Heart right ventricle (tissue), 16 donors: ENCODE data around the gene ARHGAP22. TPM values are rescaled to one million over a fixed set of nuclear protein-coding genes. Genes with fewer than 3 reads are reported as not detected.

Experiments used
- ATAC-seq, 8 donors: fragments of 200-7000 bp; cut with Tn5 transposase; one replicate each; pipeline ENCODE4 v1.9.1; 2020; ENCODE audit warnings: mild to moderate bottlenecking in 8 of 8, moderate library complexity in 8 of 8, moderate number of reproducible peaks in 1 of 8
- DNase-seq, 2 donors: peaks; one replicate each; pipeline ENCODE4 v3.0.0-alpha.2; 2020
- H3K27ac ChIP-seq, 10 donors: fragments of 200-600 bp; sonication (generic) in 2 of 10; one replicate each; pipeline versions ENCODE4 v1.5.0 to v1.8.0; 2020 to 2022; ENCODE audit warnings: mild to moderate bottlenecking in 3 of 10
- H3K27me3 ChIP-seq, 7 donors: fragments of 200-600 bp; one replicate each; pipeline ENCODE4 v1.8.0; 2021 to 2022; ENCODE audit warnings: mild to moderate bottlenecking in 2 of 7
- H3K36me3 ChIP-seq, 9 donors: fragments of 200-600 bp; sonication (generic) in 1 of 9; one replicate each; pipeline versions ENCODE4 v1.5.0 to v1.8.0; 2020 to 2022; ENCODE audit warnings: mild to moderate bottlenecking in 2 of 9
- H3K4me1 ChIP-seq, 9 donors: fragments of 200-600 bp; sonication (generic) in 1 of 9; one replicate each; pipeline versions ENCODE4 v1.5.0 to v1.8.0; 2020 to 2022; ENCODE audit warnings: mild to moderate bottlenecking in 4 of 9
- H3K4me3 ChIP-seq, 10 donors: fragments of 200-600 bp; sonication (generic) in 2 of 10; one replicate each; pipeline versions ENCODE4 v1.5.0 to v1.8.0; 2020 to 2022; ENCODE audit warnings: mild to moderate bottlenecking in 7 of 10, moderate library complexity in 2 of 10
- H3K9me3 ChIP-seq, 11 donors: fragments of 200-600 bp in 10 of 11; sonication (generic) in 2 of 11; one replicate each; pipeline versions ENCODE4 v1.5.0 to v1.8.0; 2013 to 2022; ENCODE audit warnings: mild to moderate bottlenecking in 2 of 11, control low read depth in 1 of 11, moderate library complexity in 1 of 11
- WGBS, 2 donors: extraction: QIAGEN DNeasy Blood & Tissue Kit; methylation state at CpG; one replicate each; pipeline ENCODE4 v1.1.7; 2013; ENCODE audit warnings: inconsistent platforms in 1 of 2; 5-methylcytosine and 5-hydroxymethylcytosine counted together
- intact Hi-C, 10 donors: fragments of 100-400 bp; cut with DNase I; formaldehyde crosslinking; loops; one replicate each; pipeline versions ENCODE4 v1.11.1 to v1.14.2; 2022
- polyA plus RNA-seq, 2 donors: library from polyadenylated mRNA; stranded (reverse); fragments of 200-250 nt; gene quantifications; one replicate each; pipeline ENCODE4 v1.2.3, GENCODE V29; 2013
- total RNA-seq, 10 donors: library from RNA; stranded (reverse); fragmentation: NEBNext Ultra II Directional in 3 of 10; extraction: Animal tissue kit (Norgen Biotek cat#: 25700) in 3 of 10; gene quantifications; one replicate each; pipeline versions ENCODE4 v1.2.1 to v1.2.4, GENCODE V29; 2021 to 2023
- TF ChIP-seq, protein P1 (sequence below), 9 donors: fragments of 200-600 bp; sonication (generic) in 2 of 9; IDR thresholded peaks; one replicate each; pipeline versions ENCODE4 v1.5.0 to v1.8.0; 2021 to 2022; ENCODE audit warnings: antibody characterized with exemption in 9 of 9, mild to moderate bottlenecking in 5 of 9, moderate library complexity in 1 of 9
- donor health status: Arrhythmogenic right ventricular cardiomyopathy.
- donor health status: ischemic (EF 13 %, LVEDD 7.1; RV severe dilation, severe dysfunction).
- donor health status: healthy with polysubstance abuse.
- donor health status: DM: no; HTN: yes; CAD: no.
- donor health status: DM: no; HTN: no; CAD: no.
- donor health status: ischemic (EF 25% LVEDD 6.9; RV normal size, moderate dysfunction).
- donor health status: ischemic (EF 25% LVEDD 5.7; RV mildly dilated, moderate dysfunction).
- donor health status: healthy.
- donor health status: DM: yes; HTN: yes; CAD: no.
- donor health status: Ischemic cardiomyopathy.
- donor health status: ischemic (EF 35%, LVEDD 5.7; RV mildly dilated, moderate dysfunction).
- donor health status: nonischemic (EF 11% LVEDD 7.7; RV severe dilation, severe dysfunction).
- donor health status: DM: yes; HTN: yes; CAD: no.
- donor health status: PGD.
- donor health status: ischemic (EF 29% LVEDD 5.4; RV normal size, mild dysfunction).
- donor health status: nonischemic (EF 23%, LVEDD 6.1; RV moderate dilation, normal function).

The ARHGAP22 gene
- total and polyA plus RNA-seq, 12 donors, result 1.5 to 9.3 (median 2.8) TPM

DNA sequence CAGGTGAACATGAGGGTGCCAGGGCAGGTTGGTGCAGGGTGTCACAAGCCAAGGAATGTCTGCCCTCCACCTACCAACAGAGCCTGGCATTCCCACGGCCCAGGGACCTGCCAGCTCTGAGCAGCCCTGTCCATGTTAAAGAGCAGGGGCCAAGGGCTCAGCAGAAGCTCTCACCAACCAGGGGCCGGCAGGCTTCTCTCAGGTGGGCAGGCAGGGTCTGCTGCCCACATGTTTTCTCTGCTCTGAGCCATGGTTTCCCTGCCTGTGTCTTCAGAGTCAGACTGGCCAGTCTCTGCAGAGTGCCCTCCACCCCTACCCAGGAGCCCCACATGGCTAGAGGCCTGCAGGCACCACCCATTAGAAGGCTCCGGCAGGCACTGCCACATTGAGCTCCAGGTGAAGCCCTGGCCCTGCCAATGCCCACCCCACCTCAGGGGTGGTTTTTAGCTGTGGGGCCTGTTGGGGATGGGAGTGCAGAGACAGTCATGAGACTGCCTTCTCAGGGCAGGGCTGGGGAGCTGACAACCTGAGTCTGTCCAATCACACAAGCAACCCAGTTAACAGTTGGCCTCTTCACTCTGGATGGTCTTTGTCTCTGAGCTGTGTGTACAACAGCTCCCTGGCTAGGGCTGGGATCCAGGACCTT, 135.9 kb downstream of the ARHGAP22 start:
- H3K27ac ChIP-seq, result no peak overlapping the region
- no peaks in the 10 kb centered on the region for H3K36me3 ChIP-seq
- peaks cover 0 to 7% (median 0%) of the 10 kb centered on the region in 11 donors for H3K9me3 ChIP-seq
- ATAC-seq (no peak), DNase-seq (no peak)
- H3K4me1 ChIP-seq, result peaks cover 0 to 40% (median 18%) of the 10 kb centered on the region in 9 donors
- H3K27me3 ChIP-seq, result peaks cover 0 to 7% (median 6%) of the 10 kb centered on the region in 7 donors
- intact Hi-C loops, result no loop called here
- no peak overlapping the region for H3K4me3 ChIP-seq
- TF ChIP-seq, protein P1, sequence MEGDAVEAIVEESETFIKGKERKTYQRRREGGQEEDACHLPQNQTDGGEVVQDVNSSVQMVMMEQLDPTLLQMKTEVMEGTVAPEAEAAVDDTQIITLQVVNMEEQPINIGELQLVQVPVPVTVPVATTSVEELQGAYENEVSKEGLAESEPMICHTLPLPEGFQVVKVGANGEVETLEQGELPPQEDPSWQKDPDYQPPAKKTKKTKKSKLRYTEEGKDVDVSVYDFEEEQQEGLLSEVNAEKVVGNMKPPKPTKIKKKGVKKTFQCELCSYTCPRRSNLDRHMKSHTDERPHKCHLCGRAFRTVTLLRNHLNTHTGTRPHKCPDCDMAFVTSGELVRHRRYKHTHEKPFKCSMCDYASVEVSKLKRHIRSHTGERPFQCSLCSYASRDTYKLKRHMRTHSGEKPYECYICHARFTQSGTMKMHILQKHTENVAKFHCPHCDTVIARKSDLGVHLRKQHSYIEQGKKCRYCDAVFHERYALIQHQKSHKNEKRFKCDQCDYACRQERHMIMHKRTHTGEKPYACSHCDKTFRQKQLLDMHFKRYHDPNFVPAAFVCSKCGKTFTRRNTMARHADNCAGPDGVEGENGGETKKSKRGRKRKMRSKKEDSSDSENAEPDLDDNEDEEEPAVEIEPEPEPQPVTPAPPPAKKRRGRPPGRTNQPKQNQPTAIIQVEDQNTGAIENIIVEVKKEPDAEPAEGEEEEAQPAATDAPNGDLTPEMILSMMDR (IDR thresholded peaks at IDR 0.05), result no peak
- WGBS, 2 donors, result 97% methylated on average over 3 of the region's 3 CpGs

DNA sequence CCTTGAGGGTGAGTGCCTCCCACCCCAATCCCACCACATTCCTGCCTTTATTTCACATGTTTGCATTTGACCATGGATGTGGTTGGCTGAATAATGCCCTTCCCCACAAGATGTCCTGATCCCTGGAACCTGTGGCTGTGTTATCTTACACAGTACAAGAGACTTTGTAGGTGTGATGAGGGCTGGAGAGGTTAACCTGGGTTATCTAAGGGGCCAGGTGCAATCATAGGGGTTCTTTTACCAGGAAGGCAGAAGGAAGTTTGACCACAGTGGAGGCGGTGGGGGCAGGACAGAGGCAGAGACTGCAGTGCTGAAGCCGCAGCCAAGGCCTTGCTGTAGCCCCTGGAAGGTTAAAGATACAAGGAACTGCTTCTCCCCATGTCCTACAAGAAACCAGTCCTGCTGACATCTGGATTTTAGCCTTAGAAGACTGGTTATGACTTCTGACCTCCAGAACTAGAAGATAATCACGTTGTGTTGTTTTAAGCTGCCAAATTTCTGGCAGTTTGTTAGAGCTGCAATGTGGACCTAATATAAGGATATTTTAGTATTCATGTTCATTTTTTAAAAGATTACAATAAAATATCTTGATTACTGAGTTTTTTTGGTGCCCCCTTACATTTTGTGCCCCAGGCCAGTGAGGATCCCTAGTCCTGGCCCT, 136.6 kb downstream of the ARHGAP22 start:
- H3K4me1 ChIP-seq, result peaks cover 0 to 45% (median 18%) of the 10 kb centered on the region in 9 donors
- no peak overlapping the region for H3K27ac ChIP-seq
- H3K9me3 ChIP-seq, result peaks cover 0 to 7% (median 0%) of the 10 kb centered on the region in 11 donors
- intact Hi-C loops, result no loop called here
- DNase-seq (no peak), ATAC-seq (no peak)
- TF ChIP-seq, protein P1 (IDR thresholded peaks at IDR 0.05), result no peak
- WGBS, 2 donors, result 67 to 76% methylated on average over 3 of the region's 3 CpGs
- peaks cover 0 to 7% (median 6%) of the 10 kb centered on the region in 7 donors for H3K27me3 ChIP-seq
- no peak overlapping the region for H3K4me3 ChIP-seq
- H3K36me3 ChIP-seq, result no peaks in the 10 kb centered on the region

DNA sequence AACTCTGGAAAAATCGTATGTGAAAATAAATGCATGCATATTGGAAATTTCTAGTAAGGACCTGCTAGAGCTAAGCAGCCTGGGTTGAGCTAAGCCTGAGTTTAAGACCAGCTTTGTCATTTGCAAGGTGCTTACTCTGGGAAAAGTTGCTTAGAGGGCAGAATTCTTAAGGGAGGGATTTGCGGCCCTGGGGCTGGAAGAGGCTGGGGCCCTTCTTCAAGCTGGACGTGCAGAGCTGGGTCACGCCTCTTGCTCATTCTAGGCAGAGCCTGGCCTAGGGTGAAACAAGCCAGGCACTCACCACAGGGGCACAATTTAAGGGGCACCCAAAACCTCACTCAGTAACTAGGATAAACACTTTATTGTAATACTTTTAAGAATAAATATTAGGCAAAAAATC, 137.2 kb downstream of the ARHGAP22 start:
- peaks cover 0 to 7% (median 6%) of the 10 kb centered on the region in 7 donors for H3K27me3 ChIP-seq
- ATAC-seq (no peak), DNase-seq (no peak)
- H3K27ac ChIP-seq, result no peak overlapping the region
- no peak overlapping the region for H3K4me3 ChIP-seq
- peaks cover 0 to 2% (median 0%) of the 10 kb centered on the region in 11 donors for H3K9me3 ChIP-seq
- intact Hi-C loops, result no loop called here
- TF ChIP-seq, protein P1 (IDR thresholded peaks at IDR 0.05), result no peak
- peaks cover 0 to 50% (median 18%) of the 10 kb centered on the region in 9 donors for H3K4me1 ChIP-seq
- H3K36me3 ChIP-seq, result no peaks in the 10 kb centered on the region
- 87 to 93% methylated on average over 4 of the region's 4 CpGs for WGBS, 2 donors

DNA sequence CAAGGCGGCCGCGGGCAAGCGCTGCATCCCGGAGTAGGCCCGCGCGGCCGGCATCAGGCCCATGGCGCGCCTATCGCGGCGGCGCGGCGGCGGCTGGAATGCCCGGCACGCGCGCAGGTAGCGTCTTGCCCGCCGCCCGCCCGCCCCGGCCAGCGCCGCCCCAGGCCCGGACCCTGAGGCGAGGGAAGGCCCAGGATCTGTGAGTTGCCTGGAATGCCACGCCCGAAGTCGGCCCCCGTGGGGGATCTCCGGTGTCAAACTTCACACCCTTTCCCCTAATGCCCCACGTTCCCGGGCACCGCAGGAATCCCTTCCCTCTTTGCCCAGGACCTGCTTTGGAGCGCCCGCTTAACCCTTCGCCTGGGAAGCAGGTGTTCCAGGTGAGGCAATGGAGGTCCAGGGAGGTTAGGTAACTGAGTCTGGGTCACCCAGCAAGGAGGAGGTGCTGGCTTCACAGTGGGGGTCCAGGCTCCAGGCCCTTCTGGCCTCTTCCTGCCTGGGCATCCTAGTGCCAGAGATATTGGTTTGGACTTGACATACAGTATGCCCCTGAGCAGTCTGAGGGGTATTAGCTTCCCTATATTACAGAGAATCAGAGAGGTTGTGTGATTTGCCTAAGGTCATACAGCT, 138.1 kb downstream of the ARHGAP22 start:
- DNase-seq, result no peak
- WGBS, 2 donors, result 15 to 17% methylated on average over 28 to 43 of the region's 43 CpGs
- peaks cover 0 to 7% (median 6%) of the 10 kb centered on the region in 7 donors for H3K27me3 ChIP-seq
- H3K27ac ChIP-seq, result no peak overlapping the region
- intact Hi-C loops, result no loop called here
- TF ChIP-seq, protein P1 (IDR thresholded peaks at IDR 0.05), result no peak
- H3K9me3 ChIP-seq, result no peaks in the 10 kb centered on the region
- no peak for ATAC-seq
- no peaks in the 10 kb centered on the region for H3K36me3 ChIP-seq
- H3K4me1 ChIP-seq, result peaks cover 0 to 50% (median 18%) of the 10 kb centered on the region in 9 donors
- no peak overlapping the region for H3K4me3 ChIP-seq
